Lower leg skin (tissue), 3 donors: Measurements from ENCODE around the gene DENND6A.

ENCODE experiments used
- CTCF ChIP-seq, 3 donors: fragments of 450-650 bp; IDR thresholded peaks; one replicate each; pipeline ENCODE4 v1.5.1; 2016; ENCODE audit warnings: antibody characterized with exemption in 3 of 3, mild to moderate bottlenecking in 3 of 3, moderate library complexity in 2 of 3
- POLR2A ChIP-seq, 2 donors: fragments of 450-650 bp; IDR thresholded peaks; one replicate each; pipeline ENCODE4 v1.6.1; 2016 to 2017; ENCODE audit warnings: antibody characterized with exemption in 2 of 2, mild to moderate bottlenecking in 1 of 2, moderate library complexity in 1 of 2

DNA sequence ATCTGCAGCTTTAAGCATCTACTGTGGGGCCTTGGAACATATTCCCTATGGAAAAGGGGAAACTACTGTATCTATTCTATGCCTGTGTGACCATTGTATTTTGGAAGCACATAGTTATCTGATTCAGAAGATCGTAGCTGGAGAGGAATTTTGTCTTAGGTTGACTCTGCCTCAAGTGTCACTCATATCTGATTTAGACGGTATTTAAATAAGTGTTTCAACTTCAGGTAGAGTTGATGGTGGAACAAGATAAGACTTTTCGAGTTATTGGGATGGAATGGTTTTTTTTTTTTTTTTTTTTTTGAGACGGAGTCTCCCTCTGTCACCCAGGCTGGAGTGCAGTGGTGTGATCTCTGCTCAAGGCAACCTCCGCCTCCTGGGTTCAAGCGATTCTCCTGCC, 8.9 kb upstream of the DENND6A start:
- TF ChIP-seq CTCF (IDR thresholded peaks at IDR 0.05) (no peak), POLR2A (IDR thresholded peaks at IDR 0.05) (no peak)
